Neural progenitor cell (in vitro differentiated cells): ENCODE data around the gene AKR7A2. TPM values are rescaled to one million over a fixed set of nuclear protein-coding genes. Genes with fewer than 3 reads are reported as not detected.

Experiments used
- DNase-seq: peaks from one replicate; pipeline ENCODE4 v3.0.0-alpha.2; 2016; ENCODE audit warnings: low spot score
- H2AFZ ChIP-seq: fragments of 200-600 bp; sonication (generic); replicated peaks from 2 replicates; pipeline ENCODE4 v1.6.1; 2016; ENCODE audit warnings: antibody characterized with exemption
- H3F3A ChIP-seq: fragments of 200-600 bp; sonication (generic); 2 replicates; pipeline ENCODE4 v1.6.1; 2016; ENCODE audit warnings: antibody characterized with exemption, low read depth
- H3K27ac ChIP-seq: fragments of 200-600 bp; sonication (generic); 2 replicates; pipeline ENCODE4 v1.5.1; 2016; ENCODE audit warnings: mild to moderate bottlenecking
- H3K27me3 ChIP-seq: fragments of 200-600 bp; sonication (generic); 2 replicates; pipeline ENCODE4 v1.6.1; 2016; ENCODE audit warnings: mild to moderate bottlenecking, moderate library complexity
- H3K36me3 ChIP-seq: fragments of 200-600 bp; sonication (generic); 2 replicates; pipeline ENCODE4 v1.5.1; 2016
- H3K4me1 ChIP-seq: fragments of 200-600 bp; sonication (generic); 2 replicates; pipeline ENCODE4 v1.6.1; 2016; ENCODE audit warnings: mixed run types
- H3K4me2 ChIP-seq: fragments of 200-600 bp; sonication (generic); 2 replicates; pipeline ENCODE4 v1.6.1; 2016
- H3K4me3 ChIP-seq: fragments of 200-600 bp; sonication (generic); 2 replicates; pipeline ENCODE4 v1.5.1; 2016
- H3K79me2 ChIP-seq: fragments of 200-600 bp; sonication (generic); 2 replicates; pipeline ENCODE4 v1.6.1; 2016; ENCODE audit warnings: low read depth
- H3K9ac ChIP-seq: fragments of 200-600 bp; sonication (generic); 2 replicates; pipeline ENCODE4 v1.6.1; 2016
- H3K9me3 ChIP-seq: fragments of 200-600 bp; sonication (generic); 2 replicates; pipeline ENCODE4 v1.5.1; 2016; ENCODE audit warnings: low read depth
- H4K20me1 ChIP-seq: fragments of 200-600 bp; sonication (generic); 2 replicates; pipeline ENCODE4 v1.6.1; 2016; ENCODE audit warnings: low read depth
- H3K27ac Mint-ChIP-seq: 3 replicates; pipeline ENCODE4 v1.8.0; 2021; ENCODE audit warnings: mixed read lengths
- H3K27me3 Mint-ChIP-seq: 2 replicates; pipeline ENCODE4 v1.8.0; 2022; ENCODE audit warnings: low read depth, mild to moderate bottlenecking, inconsistent platforms, moderate library complexity, mixed read lengths; ENCODE audit not compliant: insufficient read depth
- H3K36me3 Mint-ChIP-seq: 3 replicates; pipeline ENCODE4 v1.8.0; 2021; ENCODE audit warnings: mixed read lengths
- H3K4me1 Mint-ChIP-seq: 3 replicates; pipeline ENCODE4 v1.8.0; 2021; ENCODE audit warnings: mixed read lengths
- H3K4me3 Mint-ChIP-seq: 3 replicates; pipeline ENCODE4 v1.8.0; 2021; ENCODE audit warnings: mild to moderate bottlenecking, moderate library complexity, mixed read lengths
- H3K9me3 Mint-ChIP-seq: 3 replicates; pipeline ENCODE4 v1.8.0; 2020; ENCODE audit warnings: mixed read lengths
- EZH2 ChIP-seq: fragments of 200-600 bp; sonication (generic); IDR thresholded peaks from 2 replicates; pipeline ENCODE4 v1.6.1; 2017; ENCODE audit warnings: antibody characterized with exemption, mild to moderate bottlenecking, moderate library complexity
- EZH2phosphoT487 ChIP-seq: fragments of 200-600 bp; sonication (generic); IDR thresholded peaks from 2 replicates; pipeline ENCODE4 v1.6.1; 2017; ENCODE audit warnings: antibody characterized with exemption
- total RNA-seq: library from RNA; depleted of rRNA; stranded (reverse); fragments of >200 nt; gene quantifications from 2 replicates; pipeline ENCODE4 v1.2.3, GENCODE V29; 2015; ENCODE audit warnings: low replicate concordance
- TF ChIP-seq, protein P1 (sequence below): fragments of 200-600 bp; sonication (generic); IDR thresholded peaks from 2 replicates; pipeline ENCODE4 v1.5.1; 2017; ENCODE audit warnings: antibody characterized with exemption, mild to moderate bottlenecking

The AKR7A2 gene
- total RNA-seq, 1 donor from 2014 or later = 37.5 TPM

GRCh38 chr1:19357299-19357986 is 45.5 kb upstream of the AKR7A2 start:
- no peak overlapping the region for H2AFZ ChIP-seq
- no peaks in the 10 kb centered on the region for H3K27me3 ChIP-seq
- H3K27ac Mint-ChIP-seq = no peak overlapping the region
- H3K79me2 ChIP-seq = no peaks in the 10 kb centered on the region
- no peaks in the 10 kb centered on the region for H3K27me3 Mint-ChIP-seq
- H3K4me2 ChIP-seq = no peak overlapping the region
- no peak for TF ChIP-seq EZH2phosphoT487
- TF ChIP-seq, protein P1, sequence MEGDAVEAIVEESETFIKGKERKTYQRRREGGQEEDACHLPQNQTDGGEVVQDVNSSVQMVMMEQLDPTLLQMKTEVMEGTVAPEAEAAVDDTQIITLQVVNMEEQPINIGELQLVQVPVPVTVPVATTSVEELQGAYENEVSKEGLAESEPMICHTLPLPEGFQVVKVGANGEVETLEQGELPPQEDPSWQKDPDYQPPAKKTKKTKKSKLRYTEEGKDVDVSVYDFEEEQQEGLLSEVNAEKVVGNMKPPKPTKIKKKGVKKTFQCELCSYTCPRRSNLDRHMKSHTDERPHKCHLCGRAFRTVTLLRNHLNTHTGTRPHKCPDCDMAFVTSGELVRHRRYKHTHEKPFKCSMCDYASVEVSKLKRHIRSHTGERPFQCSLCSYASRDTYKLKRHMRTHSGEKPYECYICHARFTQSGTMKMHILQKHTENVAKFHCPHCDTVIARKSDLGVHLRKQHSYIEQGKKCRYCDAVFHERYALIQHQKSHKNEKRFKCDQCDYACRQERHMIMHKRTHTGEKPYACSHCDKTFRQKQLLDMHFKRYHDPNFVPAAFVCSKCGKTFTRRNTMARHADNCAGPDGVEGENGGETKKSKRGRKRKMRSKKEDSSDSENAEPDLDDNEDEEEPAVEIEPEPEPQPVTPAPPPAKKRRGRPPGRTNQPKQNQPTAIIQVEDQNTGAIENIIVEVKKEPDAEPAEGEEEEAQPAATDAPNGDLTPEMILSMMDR = no peak
- TF ChIP-seq EZH2 = no peak
- peaks cover 5% of the 10 kb centered on the region for H3K4me1 ChIP-seq
- no peak overlapping the region for H3K27ac ChIP-seq
- H3F3A ChIP-seq = no peaks in the 10 kb centered on the region
- H3K4me3 Mint-ChIP-seq = no peak overlapping the region
- peaks cover 11% of the 10 kb centered on the region for H3K4me1 Mint-ChIP-seq
- no peaks in the 10 kb centered on the region for H3K9me3 Mint-ChIP-seq
- H3K4me3 ChIP-seq = no peak overlapping the region
- H3K9me3 ChIP-seq = no peaks in the 10 kb centered on the region
- H3K9ac ChIP-seq = no peak overlapping the region
- no peaks in the 10 kb centered on the region for H3K36me3 ChIP-seq
- H3K36me3 Mint-ChIP-seq = peaks cover 11% of the 10 kb centered on the region
- peaks cover 46% of the 10 kb centered on the region for H4K20me1 ChIP-seq
- no peak for DNase-seq

- no peaks in the 10 kb centered on the region for H3K79me2 ChIP-seq
- H2AFZ ChIP-seq = no peak overlapping the region
- no peaks in the 10 kb centered on the region for H3K27me3 ChIP-seq
- peaks cover 46% of the 10 kb centered on the region for H4K20me1 ChIP-seq
- no peak overlapping the region for H3K4me2 ChIP-seq
- no peaks in the 10 kb centered on the region for H3K36me3 ChIP-seq
- H3K27ac ChIP-seq = no peak overlapping the region
- no peaks in the 10 kb centered on the region for H3K9me3 Mint-ChIP-seq
- peaks cover 5% of the 10 kb centered on the region for H3K4me1 ChIP-seq
- H3K4me1 Mint-ChIP-seq = peaks cover 5% of the 10 kb centered on the region
- no peak overlapping the region for H3K4me3 ChIP-seq
- no peak overlapping the region for H3K4me3 Mint-ChIP-seq
- no peak overlapping the region for H3K9ac ChIP-seq
- H3K9me3 ChIP-seq = no peaks in the 10 kb centered on the region
- peaks cover 16% of the 10 kb centered on the region for H3K36me3 Mint-ChIP-seq
- no peak overlapping the region for H3K27ac Mint-ChIP-seq
- DNase-seq = no peak
- TF ChIP-seq EZH2phosphoT487 = no peak
- no peak for TF ChIP-seq EZH2
- TF ChIP-seq, protein P1 = no peak
- H3F3A ChIP-seq = no peaks in the 10 kb centered on the region
- no peaks in the 10 kb centered on the region for H3K27me3 Mint-ChIP-seq
Measured at GRCh38 chr1:19356266-19356665, 44.3 kb upstream of the AKR7A2 start.

- H3K9me3 ChIP-seq = no peaks in the 10 kb centered on the region
- H3K27ac Mint-ChIP-seq = no peak overlapping the region
- TF ChIP-seq, protein P1 = no peak
- TF ChIP-seq EZH2 (no peak), EZH2phosphoT487 (no peak)
- H3K9me3 Mint-ChIP-seq = no peaks in the 10 kb centered on the region
- no peak overlapping the region for H3K27ac ChIP-seq
- no peaks in the 10 kb centered on the region for H3K4me1 Mint-ChIP-seq
- no peak for DNase-seq
- H3K27me3 ChIP-seq = no peaks in the 10 kb centered on the region
- H3K9ac ChIP-seq = no peak overlapping the region
- no peak overlapping the region for H3K4me3 Mint-ChIP-seq
- H3F3A ChIP-seq = no peaks in the 10 kb centered on the region
- no peak overlapping the region for H3K4me2 ChIP-seq
- H3K27me3 Mint-ChIP-seq = no peaks in the 10 kb centered on the region
- no peaks in the 10 kb centered on the region for H3K79me2 ChIP-seq
- no peak overlapping the region for H2AFZ ChIP-seq
- no peaks in the 10 kb centered on the region for H3K36me3 ChIP-seq
- H4K20me1 ChIP-seq = peaks cover 32% of the 10 kb centered on the region
- no peak overlapping the region for H3K4me3 ChIP-seq
- peaks cover 5% of the 10 kb centered on the region for H3K4me1 ChIP-seq
- peaks cover 20% of the 10 kb centered on the region for H3K36me3 Mint-ChIP-seq
Measured at GRCh38 chr1:19354531-19354981, 42.6 kb upstream of the AKR7A2 start.
